ENCODE measurements around the gene DPH5.

Gene DPH5

DNA sequence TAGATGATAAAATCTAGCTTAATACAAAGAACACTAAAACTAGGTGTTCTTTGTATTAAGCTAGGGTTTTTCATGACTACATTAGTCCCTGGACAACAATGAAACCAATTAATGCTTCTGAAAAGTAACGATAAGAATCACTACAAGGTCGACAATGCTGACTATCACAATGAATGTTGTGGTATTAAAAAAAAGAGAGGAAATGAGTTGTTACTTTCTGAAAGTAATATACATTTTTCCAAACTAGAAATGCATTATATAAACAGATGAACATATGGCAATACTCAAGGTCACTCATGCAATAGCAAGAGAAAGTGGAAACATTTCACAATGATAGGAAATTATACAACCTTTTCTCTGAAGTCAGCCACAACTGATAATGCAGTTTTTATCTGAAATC, 19.0 kb downstream of the DPH5 start:
- H3K9me3 ChIP-seq (replicated peaks; ENCODE audit: insufficient read depth, low read length) = no peaks in the 10 kb centered on the region
- no peaks in the 10 kb centered on the region for H3F3A ChIP-seq (ENCODE audit: insufficient read depth, low read length)
- TF ChIP-seq EZH2 (optimal IDR thresholded peaks at IDR 0.05; ENCODE audit: low read depth, low read length) (no peak), EZH2phosphoT487 (IDR thresholded peaks at IDR 0.05; ENCODE audit: low read length) (no peak)
- TF ChIP-seq, protein P1, sequence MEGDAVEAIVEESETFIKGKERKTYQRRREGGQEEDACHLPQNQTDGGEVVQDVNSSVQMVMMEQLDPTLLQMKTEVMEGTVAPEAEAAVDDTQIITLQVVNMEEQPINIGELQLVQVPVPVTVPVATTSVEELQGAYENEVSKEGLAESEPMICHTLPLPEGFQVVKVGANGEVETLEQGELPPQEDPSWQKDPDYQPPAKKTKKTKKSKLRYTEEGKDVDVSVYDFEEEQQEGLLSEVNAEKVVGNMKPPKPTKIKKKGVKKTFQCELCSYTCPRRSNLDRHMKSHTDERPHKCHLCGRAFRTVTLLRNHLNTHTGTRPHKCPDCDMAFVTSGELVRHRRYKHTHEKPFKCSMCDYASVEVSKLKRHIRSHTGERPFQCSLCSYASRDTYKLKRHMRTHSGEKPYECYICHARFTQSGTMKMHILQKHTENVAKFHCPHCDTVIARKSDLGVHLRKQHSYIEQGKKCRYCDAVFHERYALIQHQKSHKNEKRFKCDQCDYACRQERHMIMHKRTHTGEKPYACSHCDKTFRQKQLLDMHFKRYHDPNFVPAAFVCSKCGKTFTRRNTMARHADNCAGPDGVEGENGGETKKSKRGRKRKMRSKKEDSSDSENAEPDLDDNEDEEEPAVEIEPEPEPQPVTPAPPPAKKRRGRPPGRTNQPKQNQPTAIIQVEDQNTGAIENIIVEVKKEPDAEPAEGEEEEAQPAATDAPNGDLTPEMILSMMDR (IDR thresholded peaks at IDR 0.05; ENCODE audit: low read length) = no peak
- no peak overlapping the region for H3K27ac ChIP-seq (ENCODE audit: low read length)
- H3K36me3 ChIP-seq (replicated peaks; ENCODE audit: insufficient read depth, low read length) = no peaks in the 10 kb centered on the region
- H3K4me1 ChIP-seq (ENCODE audit: low read length) = no peaks in the 10 kb centered on the region
- H4K20me1 ChIP-seq (ENCODE audit: insufficient read depth, low read length) = no peaks in the 10 kb centered on the region
- no peak overlapping the region for H3K4me2 ChIP-seq (ENCODE audit: low read depth, low read length)
- DNase-seq = no peak
- no peak overlapping the region for H3K4me3 ChIP-seq (ENCODE audit: low read length)
- H3K27me3 ChIP-seq (replicated peaks; ENCODE audit: insufficient read depth, low read length) = no peaks in the 10 kb centered on the region
- no peak overlapping the region for H3K9ac ChIP-seq (ENCODE audit: low read length)
- H3K79me2 ChIP-seq (ENCODE audit: low read length) = no peaks in the 10 kb centered on the region
- no peak overlapping the region for H2AFZ ChIP-seq (ENCODE audit: low read length)
- no peaks in the 10 kb centered on the region for H3K9me2 ChIP-seq (replicated peaks; ENCODE audit: insufficient read depth, low read length)

DNA sequence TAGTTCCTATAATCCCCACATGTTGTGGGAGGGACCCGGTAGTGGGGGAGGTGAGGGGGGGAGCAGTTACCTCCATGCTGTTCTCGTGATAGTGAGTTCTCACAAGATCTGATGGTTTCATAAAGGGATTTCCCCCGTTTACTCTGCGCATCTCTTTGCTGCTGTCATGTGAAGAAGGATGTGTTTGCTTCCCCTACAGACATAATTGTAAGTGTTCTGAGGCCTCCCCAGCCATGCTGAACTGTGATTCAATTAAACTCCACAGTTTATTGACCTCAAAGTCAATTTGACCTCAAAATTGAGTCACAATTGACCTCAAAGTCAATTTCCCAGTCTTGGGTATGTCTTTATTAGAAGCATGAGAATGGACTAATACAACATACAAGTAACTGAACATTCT, 19.7 kb downstream of the DPH5 start:
- no peak for TF ChIP-seq EZH2 (optimal IDR thresholded peaks at IDR 0.05; ENCODE audit: low read depth, low read length)
- no peak for TF ChIP-seq EZH2phosphoT487 (IDR thresholded peaks at IDR 0.05; ENCODE audit: low read length)
- TF ChIP-seq, protein P1 (IDR thresholded peaks at IDR 0.05; ENCODE audit: low read length) = no peak
- no peak overlapping the region for H3K4me3 ChIP-seq (ENCODE audit: low read length)
- no peak overlapping the region for H3K9ac ChIP-seq (ENCODE audit: low read length)
- no peak overlapping the region for H2AFZ ChIP-seq (ENCODE audit: low read length)
- no peak overlapping the region for H3K27ac ChIP-seq (ENCODE audit: low read length)
- no peaks in the 10 kb centered on the region for H3K4me1 ChIP-seq (ENCODE audit: low read length)
- H3K27me3 ChIP-seq (replicated peaks; ENCODE audit: insufficient read depth, low read length) = no peaks in the 10 kb centered on the region
- H3K79me2 ChIP-seq (ENCODE audit: low read length) = no peaks in the 10 kb centered on the region
- no peaks in the 10 kb centered on the region for H4K20me1 ChIP-seq (ENCODE audit: insufficient read depth, low read length)
- DNase-seq = no peak
- no peaks in the 10 kb centered on the region for H3F3A ChIP-seq (ENCODE audit: insufficient read depth, low read length)
- no peaks in the 10 kb centered on the region for H3K36me3 ChIP-seq (replicated peaks; ENCODE audit: insufficient read depth, low read length)
- no peaks in the 10 kb centered on the region for H3K9me2 ChIP-seq (replicated peaks; ENCODE audit: insufficient read depth, low read length)
- H3K4me2 ChIP-seq (ENCODE audit: low read depth, low read length) = no peak overlapping the region
- no peaks in the 10 kb centered on the region for H3K9me3 ChIP-seq (replicated peaks; ENCODE audit: insufficient read depth, low read length)

DNA sequence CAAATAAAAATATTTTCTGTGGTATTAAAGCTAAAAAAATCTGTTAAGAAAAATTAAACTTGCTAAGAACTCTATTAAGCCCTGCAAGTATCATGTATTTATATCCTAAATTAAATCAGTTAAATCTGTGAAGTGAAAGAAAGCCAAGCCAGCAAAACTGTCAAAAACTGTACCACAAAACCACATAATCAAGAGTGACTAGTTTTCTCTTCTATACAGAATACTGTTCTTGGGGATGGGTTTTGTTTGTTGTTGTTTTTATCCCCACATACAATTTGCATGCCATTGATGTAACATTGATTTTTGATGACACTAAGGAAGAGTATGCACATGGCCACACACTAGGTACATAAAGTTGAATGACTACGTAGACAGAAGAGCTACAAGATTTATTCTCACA, 20.4 kb downstream of the DPH5 start:
- Histone ChIP-seq H2AFZ (ENCODE audit: low read length) (no peak overlapping the region), H3K79me2 (ENCODE audit: low read length) (no peaks in the 10 kb centered on the region), H3K36me3 (replicated peaks; ENCODE audit: insufficient read depth, low read length) (no peaks in the 10 kb centered on the region), H3K4me2 (ENCODE audit: low read depth, low read length) (no peak overlapping the region), H3K9me3 (replicated peaks; ENCODE audit: insufficient read depth, low read length) (no peaks in the 10 kb centered on the region), H3K9ac (ENCODE audit: low read length) (no peak overlapping the region), H3K4me1 (ENCODE audit: low read length) (no peaks in the 10 kb centered on the region), H3K9me2 (replicated peaks; ENCODE audit: insufficient read depth, low read length) (no peaks in the 10 kb centered on the region), H3K4me3 (ENCODE audit: low read length) (no peak overlapping the region), H3F3A (ENCODE audit: insufficient read depth, low read length) (no peaks in the 10 kb centered on the region), H3K27me3 (replicated peaks; ENCODE audit: insufficient read depth, low read length) (no peaks in the 10 kb centered on the region), H4K20me1 (ENCODE audit: insufficient read depth, low read length) (no peaks in the 10 kb centered on the region), H3K27ac (ENCODE audit: low read length) (no peak overlapping the region)
- DNase-seq = no peak
- TF ChIP-seq EZH2phosphoT487 (IDR thresholded peaks at IDR 0.05; ENCODE audit: low read length) (no peak), EZH2 (optimal IDR thresholded peaks at IDR 0.05; ENCODE audit: low read depth, low read length) (no peak)
- TF ChIP-seq, protein P1 (IDR thresholded peaks at IDR 0.05; ENCODE audit: low read length) = no peak

Data from MM.1S (cell line).